ENCODE measurements around the gene ESRRG. TPM values are rescaled to one million over a fixed set of nuclear protein-coding genes. Genes with fewer than 3 reads are reported as not detected.

The ESRRG gene
- total RNA-seq, 2 donors from 2014 or later, result not detected

DNA sequence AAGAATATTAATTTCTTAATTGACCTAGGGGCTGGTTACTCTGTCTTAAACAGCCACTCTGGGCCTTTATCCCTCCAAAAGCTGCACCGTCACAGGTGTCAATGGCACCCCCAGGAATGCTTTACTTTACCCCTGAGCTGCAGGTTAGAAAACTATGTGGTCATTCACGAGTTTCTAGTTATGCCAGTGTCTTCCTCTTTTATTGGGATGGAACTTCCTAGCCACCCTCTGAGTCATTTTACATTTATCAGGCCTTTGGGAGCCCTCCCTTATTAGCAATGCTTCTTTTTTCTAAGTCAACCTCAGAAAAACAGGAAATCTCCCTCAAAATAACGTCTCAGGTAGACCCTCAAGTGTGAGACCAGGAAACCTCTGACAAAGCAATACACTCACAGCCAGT, 240.6 kb downstream of the ESRRG start:
- Mint-ChIP-seq H3K4me1 (no peaks in the 10 kb centered on the region), H3K27me3 (no peaks in the 10 kb centered on the region), H3K36me3 (ENCODE audit: low read depth) (no peaks in the 10 kb centered on the region), H3K27ac (no peak overlapping the region), H3K4me3 (no peak overlapping the region)
- ATAC-seq (no peak), DNase-seq (no peak)
- peaks cover 2% of the 10 kb centered on the region for H3K9me3 ChIP-seq (ENCODE audit: control insufficient read depth, low read length, poor library complexity, severe bottlenecking)

DNA sequence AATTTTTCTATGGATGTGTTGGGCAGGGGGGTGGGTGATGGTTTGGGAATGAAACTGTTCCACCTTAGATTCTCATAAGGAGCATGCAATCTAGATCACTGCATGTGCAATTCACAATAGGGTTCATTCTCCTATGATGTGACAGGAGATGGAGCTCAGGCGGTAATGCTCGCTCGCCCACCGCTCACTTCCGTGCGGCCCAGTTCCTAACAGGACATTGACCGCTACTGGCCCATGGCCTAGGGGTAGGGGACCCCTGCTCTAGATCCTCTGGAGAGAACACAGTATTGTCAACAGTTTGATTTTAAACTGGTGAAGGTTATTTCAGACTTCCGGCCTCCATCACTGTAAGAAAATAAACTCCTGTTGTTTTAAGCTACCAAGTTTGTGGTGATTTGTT, 245.0 kb downstream of the ESRRG start:
- Mint-ChIP-seq H3K4me3 (no peak overlapping the region), H3K27me3 (no peaks in the 10 kb centered on the region), H3K27ac (no peak overlapping the region), H3K4me1 (no peaks in the 10 kb centered on the region), H3K36me3 (ENCODE audit: low read depth) (no peaks in the 10 kb centered on the region)
- no peak for ATAC-seq
- H3K9me3 ChIP-seq (ENCODE audit: control insufficient read depth, low read length, poor library complexity, severe bottlenecking), result peaks cover 2% of the 10 kb centered on the region
- no peak for DNase-seq

DNA sequence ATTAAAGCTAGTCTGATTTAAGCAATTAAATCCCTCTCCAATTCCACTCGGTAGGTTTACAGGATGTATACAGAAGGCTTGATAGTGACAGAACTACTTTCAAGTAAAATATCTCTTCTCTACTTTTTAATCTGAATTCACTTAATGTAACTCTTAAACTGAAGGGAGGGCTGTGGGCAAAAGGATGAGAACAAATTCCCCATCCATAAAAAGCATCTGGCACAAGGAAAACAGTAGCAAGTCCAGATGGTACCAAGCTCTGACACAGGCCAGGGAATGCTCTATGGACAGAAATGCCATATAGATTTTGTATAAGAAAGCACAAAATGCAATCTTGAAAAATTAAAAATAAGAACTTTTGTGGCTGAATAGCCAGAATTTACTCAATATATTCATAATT, 246.9 kb downstream of the ESRRG start:
- Mint-ChIP-seq H3K4me1 (no peaks in the 10 kb centered on the region), H3K27ac (no peak overlapping the region), H3K36me3 (ENCODE audit: low read depth) (no peaks in the 10 kb centered on the region), H3K27me3 (no peaks in the 10 kb centered on the region), H3K4me3 (no peak overlapping the region)
- H3K9me3 ChIP-seq (ENCODE audit: control insufficient read depth, low read length, poor library complexity, severe bottlenecking), result peaks cover 2% of the 10 kb centered on the region
- ATAC-seq (no peak), DNase-seq (no peak)

GRCh38 chr1:216475659-216476276, 247.5 kb downstream of the ESRRG start:
- Mint-ChIP-seq H3K27me3 (no peaks in the 10 kb centered on the region), H3K27ac (no peak overlapping the region), H3K4me1 (no peaks in the 10 kb centered on the region), H3K4me3 (no peak overlapping the region), H3K36me3 (ENCODE audit: low read depth) (no peaks in the 10 kb centered on the region)
- H3K9me3 ChIP-seq (ENCODE audit: control insufficient read depth, low read length, poor library complexity, severe bottlenecking), result no peaks in the 10 kb centered on the region
- ATAC-seq (no peak), DNase-seq (no peak)

DNA sequence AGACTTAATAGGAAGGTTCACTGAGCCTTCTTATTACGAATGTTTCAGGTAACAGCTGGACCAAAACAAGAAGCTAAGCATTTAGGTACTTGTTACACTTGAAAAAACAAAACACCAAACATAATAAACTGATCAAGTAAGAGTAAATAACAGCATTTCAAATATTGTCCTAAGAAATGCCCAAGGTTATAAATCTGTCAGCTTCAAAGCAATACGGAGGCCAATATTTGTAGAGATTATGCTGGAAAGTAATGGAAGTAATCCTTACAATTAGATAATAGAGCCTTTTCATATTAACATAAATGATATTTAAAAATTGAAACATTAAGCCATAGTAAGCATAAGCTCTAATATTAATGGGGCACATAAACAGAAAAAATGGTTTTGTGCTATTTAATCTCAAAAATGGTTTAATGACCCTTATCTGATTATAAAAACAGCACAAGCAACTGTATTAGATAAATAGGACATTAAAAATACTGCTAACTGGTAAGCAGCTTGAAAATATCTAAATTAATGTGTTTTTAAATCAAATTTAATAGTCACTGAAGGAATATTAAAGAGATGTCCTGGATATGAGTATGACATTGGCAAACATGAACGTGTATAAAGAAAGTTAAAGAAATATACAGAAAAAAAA, 256.9 kb downstream of the ESRRG start:
- H3K4me3 Mint-ChIP-seq, result no peak overlapping the region
- DNase-seq (no peak), ATAC-seq (no peak)
- no peaks in the 10 kb centered on the region for H3K4me1 Mint-ChIP-seq
- H3K27me3 Mint-ChIP-seq, result no peaks in the 10 kb centered on the region
- no peaks in the 10 kb centered on the region for H3K36me3 Mint-ChIP-seq (ENCODE audit: low read depth)
- no peaks in the 10 kb centered on the region for H3K9me3 ChIP-seq (ENCODE audit: control insufficient read depth, low read length, poor library complexity, severe bottlenecking)
- no peak overlapping the region for H3K27ac Mint-ChIP-seq

DNA sequence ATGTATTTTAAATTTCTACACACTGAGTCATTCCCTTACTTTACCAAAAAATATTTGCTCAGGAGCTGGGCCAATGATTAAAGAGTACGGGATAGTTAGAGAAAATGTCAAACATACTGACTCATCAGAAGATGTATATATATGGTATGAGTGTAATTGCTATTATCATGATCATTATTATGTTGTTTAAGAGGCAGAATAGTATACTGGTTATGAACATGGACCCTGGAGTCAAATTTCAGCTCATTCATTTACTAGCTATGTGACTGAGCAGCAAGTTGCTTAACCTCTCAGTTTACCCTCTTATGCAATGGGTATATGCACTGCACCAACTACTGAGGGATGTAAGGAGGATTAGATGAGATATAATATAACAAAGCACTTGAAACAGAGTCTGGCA, 258.7 kb downstream of the ESRRG start:
- ATAC-seq (no peak), DNase-seq (no peak)
- H3K27ac Mint-ChIP-seq, result no peak overlapping the region
- no peak overlapping the region for H3K4me3 Mint-ChIP-seq
- no peaks in the 10 kb centered on the region for H3K9me3 ChIP-seq (ENCODE audit: control insufficient read depth, low read length, poor library complexity, severe bottlenecking)
- no peaks in the 10 kb centered on the region for H3K36me3 Mint-ChIP-seq (ENCODE audit: low read depth)
- no peaks in the 10 kb centered on the region for H3K27me3 Mint-ChIP-seq
- no peaks in the 10 kb centered on the region for H3K4me1 Mint-ChIP-seq

DNA sequence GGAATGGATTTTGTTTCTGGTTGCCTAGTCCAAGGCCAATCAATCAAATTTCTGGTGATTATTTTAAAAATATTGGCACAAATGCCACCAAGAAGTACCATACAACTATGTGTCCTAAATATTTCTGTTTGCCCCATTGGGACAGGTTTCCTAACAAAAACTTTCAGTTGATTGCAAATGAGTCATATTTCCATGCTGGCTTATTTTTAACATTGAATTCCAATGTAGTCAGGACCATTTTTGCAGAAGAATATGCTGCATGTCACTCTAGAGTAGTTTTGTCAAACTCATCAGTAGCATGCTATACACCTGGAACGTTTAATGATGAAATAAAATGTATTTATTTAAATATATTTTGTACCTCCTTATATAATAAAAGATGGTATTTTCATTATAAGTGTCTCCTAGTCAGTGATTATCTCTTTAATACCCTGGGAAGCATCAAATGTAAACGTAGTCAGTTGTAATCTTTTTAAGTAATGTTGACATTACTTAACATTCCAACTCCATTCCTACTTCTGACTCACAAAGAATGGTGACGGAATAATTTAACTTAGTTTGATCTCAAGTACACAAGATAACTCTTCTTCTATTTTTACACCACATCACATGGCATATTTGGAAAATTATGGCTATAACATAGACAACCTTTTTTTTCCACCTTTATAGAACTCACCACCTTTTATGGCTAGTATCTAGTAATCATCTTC, 261.0 kb downstream of the ESRRG start:
- Mint-ChIP-seq H3K27me3 (no peaks in the 10 kb centered on the region), H3K36me3 (ENCODE audit: low read depth) (no peaks in the 10 kb centered on the region), H3K27ac (no peak overlapping the region), H3K4me3 (no peak overlapping the region), H3K4me1 (no peaks in the 10 kb centered on the region)
- no peak for ATAC-seq
- no peaks in the 10 kb centered on the region for H3K9me3 ChIP-seq (ENCODE audit: control insufficient read depth, low read length, poor library complexity, severe bottlenecking)
- no peak for DNase-seq

- no peaks in the 10 kb centered on the region for H3K9me3 ChIP-seq (ENCODE audit: control insufficient read depth, low read length, poor library complexity, severe bottlenecking)
- Mint-ChIP-seq H3K4me1 (no peaks in the 10 kb centered on the region), H3K27ac (no peak overlapping the region), H3K4me3 (no peak overlapping the region), H3K36me3 (ENCODE audit: low read depth) (no peaks in the 10 kb centered on the region), H3K27me3 (no peaks in the 10 kb centered on the region)
- no peak for DNase-seq
- ATAC-seq, result no peak
Measured at GRCh38 chr1:216461466-216461865, 261.8 kb downstream of the ESRRG start.

GRCh38 chr1:216459651-216460207, 263.5 kb downstream of the ESRRG start:
- Mint-ChIP-seq H3K27me3 (no peaks in the 10 kb centered on the region), H3K4me1 (no peaks in the 10 kb centered on the region), H3K27ac (no peak overlapping the region), H3K36me3 (ENCODE audit: low read depth) (no peaks in the 10 kb centered on the region), H3K4me3 (no peak overlapping the region)
- DNase-seq (no peak), ATAC-seq (no peak)
- H3K9me3 ChIP-seq (ENCODE audit: control insufficient read depth, low read length, poor library complexity, severe bottlenecking), result no peaks in the 10 kb centered on the region

DNA sequence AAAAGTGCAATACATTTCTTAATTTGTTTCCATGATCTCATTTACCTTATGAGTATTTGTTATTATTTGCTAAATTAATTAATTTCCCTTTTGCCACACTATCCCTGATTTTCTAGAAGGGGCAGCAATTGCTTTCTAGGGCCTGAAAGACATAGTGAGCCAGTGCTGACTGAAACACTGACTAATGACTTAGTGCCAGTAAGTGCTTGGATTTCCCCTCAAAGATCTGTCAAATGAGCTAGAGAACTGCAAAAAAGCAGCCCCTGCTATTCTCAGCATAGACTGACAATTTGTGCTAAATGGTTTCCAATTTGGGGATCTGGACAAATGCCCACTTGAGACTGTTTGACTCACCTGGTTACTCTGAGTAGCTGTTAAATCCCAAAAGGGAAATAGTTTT, 264.4 kb downstream of the ESRRG start:
- Mint-ChIP-seq H3K27ac (no peak overlapping the region), H3K4me3 (no peak overlapping the region), H3K27me3 (no peaks in the 10 kb centered on the region), H3K36me3 (ENCODE audit: low read depth) (no peaks in the 10 kb centered on the region), H3K4me1 (no peaks in the 10 kb centered on the region)
- H3K9me3 ChIP-seq (ENCODE audit: control insufficient read depth, low read length, poor library complexity, severe bottlenecking), result peaks cover 3% of the 10 kb centered on the region
- no peak for DNase-seq
- ATAC-seq, result no peak

GRCh38 chr1:216457356-216457755, 265.9 kb downstream of the ESRRG start:
- DNase-seq (no peak), ATAC-seq (no peak)
- Mint-ChIP-seq H3K36me3 (ENCODE audit: low read depth) (no peaks in the 10 kb centered on the region), H3K27ac (no peak overlapping the region), H3K4me1 (no peaks in the 10 kb centered on the region), H3K27me3 (no peaks in the 10 kb centered on the region), H3K4me3 (no peak overlapping the region)
- peaks cover 3% of the 10 kb centered on the region for H3K9me3 ChIP-seq (ENCODE audit: control insufficient read depth, low read length, poor library complexity, severe bottlenecking)

DNA sequence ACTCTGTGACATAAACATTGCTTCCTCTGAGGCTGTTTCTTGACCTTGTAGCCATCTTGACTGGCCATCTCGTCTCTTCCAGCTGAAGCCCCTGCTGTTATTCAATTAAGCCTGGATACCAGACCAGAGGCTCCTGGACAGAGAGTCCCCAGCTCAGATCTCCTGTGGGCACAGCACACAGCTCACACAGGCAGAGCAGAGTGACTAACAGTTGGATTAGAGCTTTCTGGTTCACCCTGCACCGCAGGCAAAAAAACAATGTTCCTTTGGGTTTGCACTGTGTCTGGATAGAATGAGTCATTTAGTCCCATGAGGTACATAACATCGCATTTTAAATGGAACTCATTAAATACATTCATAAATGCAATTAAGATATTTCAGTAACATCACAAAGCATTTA, 266.5 kb downstream of the ESRRG start:
- Mint-ChIP-seq H3K27ac (no peak overlapping the region), H3K4me3 (no peak overlapping the region), H3K27me3 (no peaks in the 10 kb centered on the region), H3K36me3 (ENCODE audit: low read depth) (no peaks in the 10 kb centered on the region), H3K4me1 (no peaks in the 10 kb centered on the region)
- no peak for DNase-seq
- peaks cover 3% of the 10 kb centered on the region for H3K9me3 ChIP-seq (ENCODE audit: control insufficient read depth, low read length, poor library complexity, severe bottlenecking)
- ATAC-seq, result no peak

DNA sequence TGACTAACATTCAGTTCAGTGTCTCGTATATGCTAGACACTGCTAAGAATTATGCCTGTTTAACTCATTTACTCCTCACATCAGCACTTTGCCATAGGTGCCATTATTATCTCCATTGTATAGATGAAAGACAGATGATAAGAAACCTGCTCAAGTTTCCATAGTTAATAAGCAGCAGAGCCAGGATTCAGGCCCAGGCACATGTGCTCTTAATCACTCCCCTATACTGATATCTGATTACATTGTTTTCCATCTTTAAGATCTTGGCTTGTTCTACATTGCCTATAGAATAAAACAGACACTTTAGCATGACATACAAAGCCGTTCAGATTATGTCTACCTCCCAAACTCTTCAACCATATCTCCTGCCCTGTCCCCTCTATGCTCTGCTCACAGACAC, 269.5 kb downstream of the ESRRG start:
- H3K9me3 ChIP-seq (ENCODE audit: control insufficient read depth, low read length, poor library complexity, severe bottlenecking), result peaks cover 3% of the 10 kb centered on the region
- DNase-seq (no peak), ATAC-seq (no peak)
- Mint-ChIP-seq H3K27me3 (no peaks in the 10 kb centered on the region), H3K27ac (no peak overlapping the region), H3K36me3 (ENCODE audit: low read depth) (no peaks in the 10 kb centered on the region), H3K4me3 (no peak overlapping the region), H3K4me1 (no peaks in the 10 kb centered on the region)

Data from T-helper 17 cell (primary cell).